Astrocyte (in vitro differentiated cells and primary cell): ENCODE results near the gene TEX101.

Source experiments
- EZH2 ChIP-seq: IDR thresholded peaks from 2 replicates; pipeline ENCODE4 v1.6.1; 2012; ENCODE audit warnings: mild to moderate bottlenecking, low read length, inconsistent platforms; ENCODE audit not compliant: insufficient read depth
- TF ChIP-seq, protein P1 (sequence below): IDR thresholded peaks from 2 replicates; pipeline ENCODE4 v1.5.1; 2011; ENCODE audit warnings: low read depth, mild to moderate bottlenecking, inconsistent platforms, low read length, moderate library complexity; ENCODE audit not compliant: insufficient read depth

GRCh38 chr19:43439709-43440063, 25.0 kb downstream of the TEX101 start:
- TF ChIP-seq EZH2 = no peak
- TF ChIP-seq, protein P1, sequence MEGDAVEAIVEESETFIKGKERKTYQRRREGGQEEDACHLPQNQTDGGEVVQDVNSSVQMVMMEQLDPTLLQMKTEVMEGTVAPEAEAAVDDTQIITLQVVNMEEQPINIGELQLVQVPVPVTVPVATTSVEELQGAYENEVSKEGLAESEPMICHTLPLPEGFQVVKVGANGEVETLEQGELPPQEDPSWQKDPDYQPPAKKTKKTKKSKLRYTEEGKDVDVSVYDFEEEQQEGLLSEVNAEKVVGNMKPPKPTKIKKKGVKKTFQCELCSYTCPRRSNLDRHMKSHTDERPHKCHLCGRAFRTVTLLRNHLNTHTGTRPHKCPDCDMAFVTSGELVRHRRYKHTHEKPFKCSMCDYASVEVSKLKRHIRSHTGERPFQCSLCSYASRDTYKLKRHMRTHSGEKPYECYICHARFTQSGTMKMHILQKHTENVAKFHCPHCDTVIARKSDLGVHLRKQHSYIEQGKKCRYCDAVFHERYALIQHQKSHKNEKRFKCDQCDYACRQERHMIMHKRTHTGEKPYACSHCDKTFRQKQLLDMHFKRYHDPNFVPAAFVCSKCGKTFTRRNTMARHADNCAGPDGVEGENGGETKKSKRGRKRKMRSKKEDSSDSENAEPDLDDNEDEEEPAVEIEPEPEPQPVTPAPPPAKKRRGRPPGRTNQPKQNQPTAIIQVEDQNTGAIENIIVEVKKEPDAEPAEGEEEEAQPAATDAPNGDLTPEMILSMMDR = no peak
